NT2/D1 (cell line): Measurements from ENCODE around the gene TUB.

Experiments
- DNase-seq: peaks from one replicate; pipeline ENCODE4 v3.0.0-alpha.2; 2011; ENCODE audit warnings: low read depth, low spot score
- H3K27me3 ChIP-seq: 2 replicates; pipeline ENCODE4 v1.6.0; 2011; ENCODE audit warnings: mild to moderate bottlenecking; ENCODE audit not compliant: insufficient read length, insufficient read depth
- H3K36me3 ChIP-seq: 2 replicates; pipeline ENCODE4 v1.6.1; 2011; ENCODE audit warnings: mild to moderate bottlenecking, low read length, mixed read lengths; ENCODE audit not compliant: insufficient read depth, insufficient read length
- H3K4me1 ChIP-seq: 2 replicates; pipeline ENCODE4 v1.5.1; 2011; ENCODE audit not compliant: insufficient read depth, insufficient read length
- H3K4me3 ChIP-seq: 2 replicates; pipeline ENCODE4 v1.5.1; 2011; ENCODE audit warnings: low read depth; ENCODE audit not compliant: insufficient read length
- H3K9ac ChIP-seq: 2 replicates; pipeline ENCODE4 v1.6.0; 2011; ENCODE audit warnings: low read depth; ENCODE audit not compliant: insufficient read length
- H3K9me3 ChIP-seq: 2 replicates; pipeline ENCODE4 v1.5.1; 2011; ENCODE audit warnings: mild to moderate bottlenecking, low read length; ENCODE audit not compliant: insufficient read depth
- SUZ12 ChIP-seq: IDR thresholded peaks from 2 replicates; pipeline ENCODE4 v1.6.1; 2011; ENCODE audit not compliant: insufficient read length, insufficient read depth; ENCODE audit errors: extremely low read depth
- YY1 ChIP-seq: IDR thresholded peaks from 2 replicates; pipeline ENCODE4 v1.6.1; 2011; ENCODE audit not compliant: insufficient read length, insufficient read depth
- ZNF274 ChIP-seq: IDR thresholded peaks from 2 replicates; pipeline ENCODE4 v1.6.1; 2011; ENCODE audit warnings: mild to moderate bottlenecking, low read depth, low read length

TUB gene

GRCh38 chr11:8039530-8040260 is 41.3 kb upstream of the TUB start:
- DNase-seq, result no peak
- no peak overlapping the region for H3K4me3 ChIP-seq
- H3K27me3 ChIP-seq, result no peaks in the 10 kb centered on the region
- H3K4me1 ChIP-seq, result no peaks in the 10 kb centered on the region
- H3K36me3 ChIP-seq, result no peaks in the 10 kb centered on the region
- peaks cover 10% of the 10 kb centered on the region; the same call in 1 of the 2 replicates for H3K9me3 ChIP-seq
- TF ChIP-seq ZNF274 (no peak), SUZ12 (no peak), YY1 (no peak)
- no peak overlapping the region for H3K9ac ChIP-seq

DNA sequence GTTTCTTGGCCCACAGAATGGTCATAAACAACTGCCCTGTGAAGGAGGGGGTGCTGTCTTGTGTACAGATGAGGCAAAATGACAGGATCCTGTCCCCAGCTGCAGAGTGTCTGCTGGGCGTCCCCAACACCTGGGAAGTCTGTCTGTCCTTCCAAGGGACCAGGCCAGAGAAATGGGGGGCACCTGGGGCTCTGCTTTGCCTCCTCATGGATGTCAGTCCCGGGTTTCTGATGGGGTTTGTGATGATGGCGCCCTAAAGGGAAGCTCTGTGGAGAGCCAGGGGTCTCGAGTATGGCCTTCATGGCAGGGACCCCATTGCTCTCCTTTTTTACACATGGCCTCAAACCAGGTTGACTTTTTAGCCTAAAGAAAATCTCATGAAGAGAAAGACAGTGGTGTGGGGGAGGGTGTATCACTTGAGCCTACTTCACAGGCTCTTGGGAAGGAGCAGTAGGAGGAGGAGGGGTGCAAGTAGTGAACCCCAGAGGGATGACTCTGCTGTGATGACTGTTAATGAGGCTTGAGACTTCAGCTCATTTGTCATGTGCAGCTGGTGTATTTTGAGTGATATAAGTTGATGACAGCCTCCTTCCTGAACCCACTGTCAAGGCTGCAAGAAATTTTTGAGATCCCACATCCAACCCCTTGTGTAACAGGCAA is 40.6 kb upstream of the TUB start:
- H3K27me3 ChIP-seq, result no peaks in the 10 kb centered on the region
- H3K9ac ChIP-seq, result no peak overlapping the region
- H3K4me1 ChIP-seq, result no peaks in the 10 kb centered on the region
- H3K9me3 ChIP-seq, result peaks cover 10% of the 10 kb centered on the region; the same call in 1 of the 2 replicates
- no peaks in the 10 kb centered on the region for H3K36me3 ChIP-seq
- no peak overlapping the region for H3K4me3 ChIP-seq
- DNase-seq, result no peak
- no peak for TF ChIP-seq YY1
- TF ChIP-seq SUZ12, result no peak

DNA sequence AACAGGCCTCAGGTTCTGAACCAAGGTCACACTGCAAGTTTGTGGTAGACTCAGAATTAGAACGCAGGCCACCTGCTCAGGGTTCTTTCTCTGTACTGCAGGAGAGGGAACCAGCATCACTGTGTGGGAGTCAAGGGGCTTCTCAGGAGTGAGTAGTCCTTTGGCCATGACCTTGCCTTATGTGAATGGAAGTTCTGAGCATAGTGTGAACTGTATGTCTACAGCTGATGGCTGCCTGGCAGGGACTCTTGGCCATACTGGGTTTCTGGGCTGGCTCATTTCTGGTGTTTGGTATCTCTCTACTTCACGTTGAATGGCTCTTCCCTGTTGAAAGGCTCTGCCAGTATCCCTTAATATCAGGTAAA is 40.1 kb upstream of the TUB start:
- Histone ChIP-seq H3K9ac (no peak overlapping the region), H3K4me1 (no peaks in the 10 kb centered on the region), H3K9me3 (peaks cover 10% of the 10 kb centered on the region; the same call in 1 of the 2 replicates), H3K27me3 (no peaks in the 10 kb centered on the region), H3K36me3 (no peaks in the 10 kb centered on the region), H3K4me3 (no peak overlapping the region)
- TF ChIP-seq ZNF274 (no peak), YY1 (no peak), SUZ12 (no peak)
- DNase-seq, result no peak

DNA sequence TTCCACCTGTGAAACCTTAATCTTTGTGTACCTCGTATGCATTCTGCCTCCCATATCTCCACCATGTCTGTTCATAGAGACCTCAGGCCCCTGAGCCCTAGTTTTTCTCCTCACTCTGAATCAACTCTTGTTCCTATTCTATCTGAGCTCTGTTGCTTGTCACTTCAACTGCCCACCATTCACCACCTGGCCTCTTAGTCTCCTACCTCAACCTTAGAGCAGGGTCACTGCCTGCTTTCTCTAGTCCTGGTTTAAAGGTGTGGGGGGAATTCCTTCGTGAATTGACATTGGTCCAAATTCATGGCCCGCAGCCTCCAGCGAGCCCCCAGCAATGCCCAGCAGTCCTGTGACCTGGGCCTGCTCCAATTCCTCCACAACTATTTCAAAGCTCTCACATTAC is 39.4 kb upstream of the TUB start:
- H3K4me3 ChIP-seq, result no peak overlapping the region
- DNase-seq, result no peak
- H3K4me1 ChIP-seq, result no peaks in the 10 kb centered on the region
- TF ChIP-seq ZNF274 (no peak), SUZ12 (no peak), YY1 (no peak)
- no peak overlapping the region for H3K9ac ChIP-seq
- H3K27me3 ChIP-seq, result no peaks in the 10 kb centered on the region
- peaks cover 10% of the 10 kb centered on the region; the same call in 1 of the 2 replicates for H3K9me3 ChIP-seq
- H3K36me3 ChIP-seq, result no peaks in the 10 kb centered on the region

DNA sequence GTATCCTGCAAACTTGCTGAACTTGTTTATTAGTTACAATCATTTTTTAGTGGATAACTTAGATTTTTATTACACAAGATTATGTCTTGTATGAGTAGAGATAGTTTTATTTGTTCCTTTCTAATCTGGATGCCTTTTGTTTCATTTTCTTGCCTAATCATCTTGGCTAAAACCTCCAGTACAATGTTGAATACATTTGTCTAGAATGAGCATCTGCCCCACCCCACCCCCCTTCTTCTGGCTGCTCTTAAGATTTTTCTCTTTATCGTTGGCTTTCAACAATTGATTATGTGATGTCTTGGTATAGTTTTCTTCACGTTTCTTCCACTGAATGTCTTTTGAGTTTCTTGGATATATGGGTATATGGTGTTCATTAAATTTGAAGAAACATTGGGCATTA is 37.3 kb upstream of the TUB start:
- Histone ChIP-seq H3K9me3 (peaks cover 10% of the 10 kb centered on the region; the same call in 1 of the 2 replicates), H3K4me1 (no peaks in the 10 kb centered on the region), H3K36me3 (no peaks in the 10 kb centered on the region), H3K27me3 (no peaks in the 10 kb centered on the region), H3K9ac (no peak overlapping the region), H3K4me3 (no peak overlapping the region)
- DNase-seq, result no peak
- TF ChIP-seq YY1 (no peak), ZNF274 (no peak), SUZ12 (no peak)

DNA sequence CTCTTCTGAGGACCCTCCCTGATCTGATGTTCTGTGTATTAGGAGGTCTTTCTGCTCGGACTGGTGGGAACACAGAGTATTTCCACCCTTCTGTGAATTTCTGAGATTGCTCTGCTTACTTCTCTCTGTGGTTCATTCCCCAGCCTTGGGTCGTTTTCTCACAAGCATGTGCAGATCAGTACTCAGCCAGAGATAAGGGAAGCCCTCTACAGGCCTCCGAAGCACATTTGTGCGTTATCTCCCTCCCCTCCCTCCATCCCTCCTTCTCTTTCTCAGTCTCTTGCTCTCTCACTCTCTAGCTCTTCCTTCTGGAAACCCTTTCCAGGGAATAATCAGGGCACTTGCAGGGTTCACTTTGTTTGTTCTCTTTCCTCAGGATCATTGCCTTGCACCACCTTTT is 35.2 kb upstream of the TUB start:
- Histone ChIP-seq H3K4me3 (no peak overlapping the region), H3K27me3 (no peaks in the 10 kb centered on the region), H3K4me1 (no peaks in the 10 kb centered on the region), H3K9ac (no peak overlapping the region), H3K36me3 (no peaks in the 10 kb centered on the region), H3K9me3 (peaks cover 10% of the 10 kb centered on the region; the same call in 1 of the 2 replicates)
- TF ChIP-seq YY1, result no peak
- TF ChIP-seq ZNF274, result no peak
- TF ChIP-seq SUZ12, result no peak
- DNase-seq, result no peak

GRCh38 chr11:8047382-8047781 is 33.6 kb upstream of the TUB start:
- no peak for TF ChIP-seq ZNF274
- no peak for TF ChIP-seq YY1
- TF ChIP-seq SUZ12, result no peak
- Histone ChIP-seq H3K4me1 (no peaks in the 10 kb centered on the region), H3K4me3 (no peak overlapping the region), H3K9ac (no peak overlapping the region), H3K36me3 (no peaks in the 10 kb centered on the region), H3K27me3 (no peaks in the 10 kb centered on the region), H3K9me3 (peaks cover 9% of the 10 kb centered on the region; the same call in 1 of the 2 replicates)
- no peak for DNase-seq
